MCF 10A (cell line): ENCODE data around the gene ATF7. TPM values are rescaled to one million over a fixed set of nuclear protein-coding genes. Genes with fewer than 3 reads are reported as not detected.

Experiments
- BruUV-seq: library from RNA; stranded (reverse); fragments of 400-500 nt; replicated peaks from 2 replicates; lab custom pipeline; 2021; lab: Mats Ljungman, UMichigan
- CTCF ChIA-PET: fragments of 300-600 bp; sonication (Branson Sonifier 250); formaldehyde crosslinking; extraction: SDS; loops from one replicate; lab custom pipeline; 2021; ENCODE audit warnings: antibody characterized with exemption, inconsistent platforms; lab: Yijun Ruan, JAX
- POLR2A ChIA-PET: fragments of 300-600, 350-650 bp; sonication (Branson Sonifier 250); formaldehyde crosslinking; extraction: SDS; loops from one replicate; lab custom pipeline; 2020; ENCODE audit warnings: antibody characterized with exemption, inconsistent platforms; lab: Yijun Ruan, JAX
- DNase-seq: peaks from one replicate; pipeline ENCODE4 v3.0.0-alpha.2; 2018; ENCODE audit not compliant: unreplicated experiment
- H3K27ac Mint-ChIP-seq: one replicate; pipeline ENCODE4 v1.8.0; 2022; ENCODE audit warnings: mild to moderate bottlenecking, low read depth, mixed read lengths; ENCODE audit not compliant: unreplicated experiment
- H3K27me3 Mint-ChIP-seq: one replicate; pipeline ENCODE4 v1.8.0; 2022; ENCODE audit warnings: mixed read lengths; ENCODE audit not compliant: insufficient read depth, unreplicated experiment
- H3K36me3 Mint-ChIP-seq: one replicate; pipeline ENCODE4 v1.8.0; 2022; ENCODE audit warnings: mild to moderate bottlenecking, moderate library complexity, mixed read lengths; ENCODE audit not compliant: insufficient read depth, unreplicated experiment
- H3K4me1 Mint-ChIP-seq: one replicate; pipeline ENCODE4 v1.8.0; 2022; ENCODE audit warnings: mixed read lengths; ENCODE audit not compliant: insufficient read depth, unreplicated experiment
- H3K4me3 Mint-ChIP-seq: one replicate; pipeline ENCODE4 v1.8.0; 2022; ENCODE audit warnings: mild to moderate bottlenecking, moderate library complexity, mixed read lengths; ENCODE audit not compliant: unreplicated experiment
- H3K9me3 Mint-ChIP-seq: one replicate; pipeline ENCODE4 v1.8.0; 2022; ENCODE audit warnings: mixed read lengths; ENCODE audit not compliant: unreplicated experiment
- CTCF ChIP-seq: fragments of 200-600 bp; IDR thresholded peaks from one replicate; pipeline ENCODE4 v1.8.0; 2022; ENCODE audit warnings: antibody characterized with exemption, mild to moderate bottlenecking; ENCODE audit not compliant: unreplicated experiment
- intact Hi-C: fragments of 100-400 bp; cut with micrococcal nuclease; formaldehyde crosslinking; loops from 2 replicates; pipeline ENCODE4 v1.14.1; 2022
- total RNA-seq: library from RNA; stranded (reverse); gene quantifications from 2 replicates; pipeline ENCODE4 v1.2.3, GENCODE V29; 2022

Gene ATF7
- total RNA-seq, 1 experiment from 2014 or later = 40.8 TPM

DNA sequence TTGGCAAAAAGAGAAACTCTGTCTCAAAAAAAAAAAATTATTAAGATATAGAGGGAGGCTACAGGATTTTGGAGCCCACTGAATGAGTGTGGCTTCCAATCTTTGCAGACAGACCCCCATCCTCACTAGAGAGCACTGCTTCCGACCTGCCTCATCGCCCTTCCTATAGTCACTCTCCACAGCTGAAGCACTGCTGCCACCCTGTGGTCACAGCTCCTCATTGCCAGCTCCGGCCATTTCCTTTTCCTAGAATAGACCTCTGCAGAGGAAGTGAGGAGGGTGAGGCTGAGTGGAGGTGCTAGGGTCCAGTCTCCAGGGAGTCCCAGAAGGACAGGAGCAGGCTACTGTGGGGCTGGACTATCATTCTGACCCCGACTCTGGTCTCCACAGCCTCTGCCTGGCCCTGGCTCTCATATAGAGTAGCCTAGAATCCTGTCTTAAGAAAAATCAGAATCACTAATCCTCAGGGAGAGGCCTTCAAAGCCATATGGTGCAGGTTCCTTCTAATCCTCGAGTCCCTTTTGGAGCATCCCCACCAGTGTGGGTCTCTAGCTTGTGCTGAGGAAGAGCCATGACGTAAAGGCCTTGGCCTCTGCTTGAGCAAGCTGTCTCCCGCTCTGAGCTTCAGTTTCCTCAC, 117.5 kb downstream of the ATF7 start:
- Mint-ChIP-seq H3K27ac (no peak overlapping the region), H3K36me3 (peaks cover 81% of the 10 kb centered on the region), H3K9me3 (no peaks in the 10 kb centered on the region), H3K4me1 (peaks cover 5% of the 10 kb centered on the region), H3K4me3 (no peak overlapping the region), H3K27me3 (no peaks in the 10 kb centered on the region)
- peak; percentile 85 for DNase-seq
- no TSS peak for BruUV-seq
- CTCF ChIA-PET = interaction anchor here (0.6 to 4.3 kb wide), 34 partner anchors 8 to 843 kb away, joined by 3 to 93 read pairs (median 4); partner anchors contain the start of genes AAAS, PRR13 and TARBP2
- intact Hi-C loops = loop anchor here (1.0 kb wide), 2 partner anchors 156 to 184 kb away; no protein-coding TSS in a partner anchor
- POLR2A ChIA-PET = interaction anchor here (0.6 to 5.3 kb wide), 17 partner anchors 8 to 307 kb away, joined by 3 to 33 read pairs (median 5); partner anchors contain the start of genes AAAS, ATP5MC2, MAP3K12 and PRR13
- TF ChIP-seq CTCF = peak; percentile 88

DNA sequence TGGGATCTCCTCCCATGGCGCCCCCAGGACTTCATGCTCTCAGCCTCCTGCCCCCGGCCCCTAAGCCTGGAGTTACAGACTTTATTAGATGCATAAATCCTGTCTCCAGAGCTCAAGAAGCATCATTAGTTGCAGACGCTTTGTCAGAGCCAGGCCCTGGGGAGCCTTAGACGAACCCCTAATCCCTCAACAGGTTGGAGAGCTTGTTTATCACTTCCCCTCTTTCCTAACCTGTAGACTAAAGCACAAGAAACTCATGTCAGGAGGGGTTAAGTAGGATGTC, 118.6 kb downstream of the ATF7 start:
- peaks cover 5% of the 10 kb centered on the region for H3K4me1 Mint-ChIP-seq
- no peaks in the 10 kb centered on the region for H3K9me3 Mint-ChIP-seq
- no peaks in the 10 kb centered on the region for H3K27me3 Mint-ChIP-seq
- peaks cover 70% of the 10 kb centered on the region for H3K36me3 Mint-ChIP-seq
- intact Hi-C loops = no loop called here
- CTCF ChIA-PET = interaction anchor here (0.5 to 4.3 kb wide), 13 partner anchors 8 to 460 kb away, joined by 3 to 93 read pairs (median 6); partner anchors contain the start of genes AAAS and SP7
- no TSS peak for BruUV-seq
- no peak overlapping the region for H3K27ac Mint-ChIP-seq
- no peak for TF ChIP-seq CTCF
- no peak overlapping the region for H3K4me3 Mint-ChIP-seq
- no peak for DNase-seq
- POLR2A ChIA-PET = interaction anchor here (1.4 kb wide), 1 partner anchor 80 kb away, joined by 5 read pairs; no protein-coding TSS in a partner anchor

DNA sequence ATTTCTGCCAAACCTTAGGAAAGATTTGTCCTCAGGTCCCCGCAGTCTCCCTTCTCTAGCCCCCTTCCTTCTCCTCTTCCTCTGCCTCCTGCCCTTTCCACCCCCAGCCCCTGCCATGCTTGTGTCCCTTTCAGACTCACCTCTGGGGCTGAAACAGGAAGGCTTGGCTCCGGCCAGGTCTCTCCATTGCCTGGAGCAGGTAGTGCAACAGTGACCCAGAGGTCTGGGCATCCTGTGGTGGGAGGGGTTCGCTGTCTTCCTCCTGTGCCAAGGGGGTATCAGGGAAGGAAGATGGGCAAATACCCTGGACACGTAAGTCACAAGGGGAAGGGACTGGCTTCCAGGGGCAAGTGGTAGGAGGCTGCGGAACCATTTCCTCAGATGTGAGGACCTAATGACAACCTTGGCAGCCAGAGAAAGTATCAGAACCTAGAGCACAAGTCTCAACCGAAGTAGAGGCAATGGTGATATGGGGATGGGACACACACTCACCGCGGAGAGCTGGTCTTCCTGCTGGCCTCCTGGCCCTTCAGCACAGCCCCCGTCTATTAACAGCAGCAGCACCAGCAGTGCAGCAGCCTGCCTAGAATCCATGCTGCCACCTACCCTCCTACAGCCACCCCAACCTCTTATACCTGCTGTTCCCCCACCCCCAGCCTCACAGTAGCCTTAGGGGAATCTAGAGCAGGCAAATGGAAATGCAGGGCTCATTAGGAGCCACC, 119.1 kb downstream of the ATF7 start, which contains the start of gene NPFF:
NPFF (minus strand) TSS at position 604 of the 722 bp plus-strand sequence; CDS start at position 594, 10 bp downstream.
- TF ChIP-seq CTCF = no peak
- ChIA-PET CTCF (interaction anchor here (0.5 to 3.1 kb wide), 8 partner anchors 8 to 460 kb away, joined by 3 to 23 read pairs (median 7); partner anchors contain the start of gene SP7), POLR2A (interaction anchor here (0.5 kb wide), 1 partner anchor 64 kb away, joined by 3 read pairs; no protein-coding TSS in a partner anchor)
- no peak for DNase-seq
- Mint-ChIP-seq H3K27ac (no peak within 1 kb of the TSS), H3K9me3 (no peaks in the 10 kb centered on the region), H3K4me3 (no peak within 1 kb of the TSS), H3K4me1 (peaks cover 9% of the 10 kb centered on the region), H3K27me3 (no peaks in the 10 kb centered on the region), H3K36me3 (peaks cover 65% of the 10 kb centered on the region)
- intact Hi-C loops = no loop called here
- no TSS peak for BruUV-seq

DNA sequence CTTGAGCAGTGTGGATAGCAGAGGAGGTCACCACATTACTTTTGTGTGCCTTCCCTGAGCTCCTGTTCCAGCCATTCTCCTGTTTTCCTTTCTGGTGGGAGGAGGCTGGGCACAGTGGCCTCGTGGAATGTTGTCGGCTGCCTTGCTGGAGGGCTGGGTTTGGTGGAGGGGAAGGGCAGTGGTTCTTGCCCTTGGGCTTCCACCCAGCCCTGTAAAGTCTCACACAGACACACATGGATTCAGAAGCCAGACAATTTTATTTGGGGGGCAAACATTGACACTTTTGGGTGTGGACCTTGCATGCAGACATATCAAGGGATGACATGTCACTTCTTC, 119.8 kb downstream of the ATF7 start:
- H3K27me3 Mint-ChIP-seq = no peaks in the 10 kb centered on the region
- no TSS peak for BruUV-seq
- CTCF ChIA-PET = no interaction called here
- H3K9me3 Mint-ChIP-seq = no peaks in the 10 kb centered on the region
- POLR2A ChIA-PET = interaction anchor here (0.5 to 1.1 kb wide), 3 partner anchors 10 to 63 kb away, joined by 3 read pairs; no protein-coding TSS in a partner anchor
- H3K4me3 Mint-ChIP-seq = no peak overlapping the region
- intact Hi-C loops = no loop called here
- DNase-seq = no peak
- no peak for TF ChIP-seq CTCF
- H3K36me3 Mint-ChIP-seq = peaks cover 59% of the 10 kb centered on the region
- H3K27ac Mint-ChIP-seq = no peak overlapping the region
- peaks cover 12% of the 10 kb centered on the region for H3K4me1 Mint-ChIP-seq
